ENCODE data around the gene LMBR1L. TPM values are rescaled to one million over a fixed set of nuclear protein-coding genes. Genes with fewer than 3 reads are reported as not detected.
A peak's percentile ranks its signal among the peaks of the same experiment; 100 is the strongest.

LMBR1L gene
- total RNA-seq, result 10 to 100 TPM; 12.9 to 37.6 (median 20.4) TPM
- polyA plus RNA-seq, result 10 to 100 TPM; 46.6 to 76.5 TPM

GRCh38 chr12:49110464-49111155 is at the start of gene LMBR1L:
TSS of gene LMBR1L (minus strand) at chr12:49110847. CDS start at chr12:49110555, 292 bp downstream.
- peak; percentile 88 to 96 (median 94) for DNase-seq
- intact Hi-C loops (cut with DNase I), result no loop called here
- peak within 1 kb of the TSS; percentile 82 to 95 (median 86) for H3K4me3 ChIP-seq
- peaks cover 8 to 16% (median 11%) of the 10 kb centered on the region in 3 donors for H3K4me1 ChIP-seq
- no peaks in the 10 kb centered on the region for H3K27me3 ChIP-seq
- peak; percentile 97 for FAIRE-seq
- WGBS, 2 donors, result 0% methylated on average over 43 of the region's 43 CpGs
- TF ChIP-seq, protein P1, sequence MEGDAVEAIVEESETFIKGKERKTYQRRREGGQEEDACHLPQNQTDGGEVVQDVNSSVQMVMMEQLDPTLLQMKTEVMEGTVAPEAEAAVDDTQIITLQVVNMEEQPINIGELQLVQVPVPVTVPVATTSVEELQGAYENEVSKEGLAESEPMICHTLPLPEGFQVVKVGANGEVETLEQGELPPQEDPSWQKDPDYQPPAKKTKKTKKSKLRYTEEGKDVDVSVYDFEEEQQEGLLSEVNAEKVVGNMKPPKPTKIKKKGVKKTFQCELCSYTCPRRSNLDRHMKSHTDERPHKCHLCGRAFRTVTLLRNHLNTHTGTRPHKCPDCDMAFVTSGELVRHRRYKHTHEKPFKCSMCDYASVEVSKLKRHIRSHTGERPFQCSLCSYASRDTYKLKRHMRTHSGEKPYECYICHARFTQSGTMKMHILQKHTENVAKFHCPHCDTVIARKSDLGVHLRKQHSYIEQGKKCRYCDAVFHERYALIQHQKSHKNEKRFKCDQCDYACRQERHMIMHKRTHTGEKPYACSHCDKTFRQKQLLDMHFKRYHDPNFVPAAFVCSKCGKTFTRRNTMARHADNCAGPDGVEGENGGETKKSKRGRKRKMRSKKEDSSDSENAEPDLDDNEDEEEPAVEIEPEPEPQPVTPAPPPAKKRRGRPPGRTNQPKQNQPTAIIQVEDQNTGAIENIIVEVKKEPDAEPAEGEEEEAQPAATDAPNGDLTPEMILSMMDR (IDR thresholded peaks at IDR 0.05), result peak; percentile 13 to 46 (median 29)
- no peaks in the 10 kb centered on the region for H3K36me3 ChIP-seq
- peak; percentile 96 to 98 (median 97) for ATAC-seq
- H3K9me3 ChIP-seq, result no peaks in the 10 kb centered on the region
- H3K27ac ChIP-seq, result peak within 1 kb of the TSS; percentile 83 to 96 (median 90)

DNA sequence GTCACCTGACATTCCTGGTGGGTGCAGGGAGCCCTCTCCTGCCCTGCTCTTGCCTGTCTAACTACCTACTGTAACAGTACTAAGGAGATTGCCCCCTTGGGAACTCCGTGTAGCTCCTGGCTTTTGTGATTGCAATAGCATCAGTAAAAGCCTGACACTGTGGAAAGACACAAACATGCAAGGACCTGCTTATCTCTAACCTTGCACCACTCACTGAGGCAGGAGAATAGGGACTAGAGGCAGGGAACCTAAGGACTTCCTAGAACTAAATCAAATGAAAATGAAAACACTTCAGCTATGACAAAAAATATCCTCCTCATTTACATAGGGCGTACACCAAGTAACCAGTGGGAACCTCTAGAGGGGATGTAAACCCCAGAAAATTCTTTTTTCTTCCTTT is 49.8 kb upstream of the LMBR1L start:
- intact Hi-C loops (cut with DNase I), result no loop called here
- 70 to 81% methylated on average over 2 of the region's 2 CpGs for WGBS, 2 donors
- no peaks in the 10 kb centered on the region for H3K36me3 ChIP-seq
- H3K27ac ChIP-seq, result no peak overlapping the region
- H3K4me1 ChIP-seq, result no peaks in the 10 kb centered on the region
- TF ChIP-seq, protein P1 (IDR thresholded peaks at IDR 0.05), result no peak
- DNase-seq (no peak), ATAC-seq (no peak), FAIRE-seq (no peak)
- H3K9me3 ChIP-seq, result no peaks in the 10 kb centered on the region
- H3K4me3 ChIP-seq, result no peak overlapping the region
- no peaks in the 10 kb centered on the region for H3K27me3 ChIP-seq

DNA sequence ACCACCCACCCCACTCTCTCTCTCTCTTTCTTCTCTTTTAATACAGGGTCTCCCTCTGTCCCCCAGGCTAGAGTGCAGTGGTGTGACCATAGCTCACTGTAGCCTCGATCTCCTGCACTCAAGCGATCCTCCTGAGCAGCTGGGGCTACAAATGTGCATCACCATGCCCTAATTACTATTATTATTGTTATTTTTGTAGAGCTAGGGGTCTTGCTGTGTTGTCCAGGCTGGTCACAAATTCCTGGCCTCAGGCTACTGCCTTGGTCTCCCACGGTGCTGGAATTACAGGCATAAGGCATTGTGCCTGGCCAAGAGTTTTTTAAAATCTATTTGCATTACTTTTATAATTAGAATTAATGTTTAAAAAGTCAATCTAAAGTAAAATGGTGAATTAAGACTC is 43.6 kb upstream of the LMBR1L start:
- 69 to 81% methylated on average over 3 of the region's 3 CpGs for WGBS, 2 donors
- ATAC-seq, result no peak
- TF ChIP-seq, protein P1 (IDR thresholded peaks at IDR 0.05), result no peak
- no peaks in the 10 kb centered on the region for H3K4me1 ChIP-seq
- no peak overlapping the region for H3K4me3 ChIP-seq
- no peaks in the 10 kb centered on the region for H3K9me3 ChIP-seq
- no peak overlapping the region for H3K27ac ChIP-seq
- no peak for DNase-seq
- no peaks in the 10 kb centered on the region for H3K36me3 ChIP-seq
- FAIRE-seq, result no peak
- H3K27me3 ChIP-seq, result no peaks in the 10 kb centered on the region
- intact Hi-C loops (cut with DNase I), result no loop called here

- intact Hi-C loops (cut with DNase I), result no loop called here
- ATAC-seq (no peak), FAIRE-seq (no peak)
These were observed 36.7 kb upstream of the LMBR1L start for GRCh38 chr12:49147384-49147783.

More at GRCh38 chr12:49147384-49147783, 36.7 kb upstream of the LMBR1L start:
- H3K4me1 ChIP-seq, result no peaks in the 10 kb centered on the region
- TF ChIP-seq, protein P1 (IDR thresholded peaks at IDR 0.05), result no peak
- no peak overlapping the region for H3K4me3 ChIP-seq
- no peaks in the 10 kb centered on the region for H3K27me3 ChIP-seq
- no peak overlapping the region for H3K27ac ChIP-seq
- WGBS, 2 donors, result 84 to 95% methylated on average over 2 of the region's 2 CpGs
- no peaks in the 10 kb centered on the region for H3K9me3 ChIP-seq
- no peak for DNase-seq
- no peaks in the 10 kb centered on the region for H3K36me3 ChIP-seq
